Neural cell (in vitro differentiated cells): Measurements from ENCODE around the gene MOB3B. TPM values are rescaled to one million over a fixed set of nuclear protein-coding genes. Genes with fewer than 3 reads are reported as not detected.
"Not testable (repeated sequence)": the region's sequence is repeated elsewhere in the genome, so short reads cannot be mapped to it uniquely, and the experiment has no call there.

ENCODE experiments used
- H2AFZ ChIP-seq: fragments of 200-600, 300-800 bp; sonication (generic), shearing (Covaris generic); 2 replicates; pipeline ENCODE4 v1.6.0; 2014; ENCODE audit warnings: low read depth, mild to moderate bottlenecking, antibody characterized with exemption, low read length, moderate library complexity
- H3F3A ChIP-seq: fragments of 200-600 bp; shearing (Covaris generic); 2 replicates; pipeline ENCODE4 v1.6.1; 2016; ENCODE audit warnings: mild to moderate bottlenecking, moderate library complexity, mixed read lengths, antibody characterized with exemption, low read length; ENCODE audit not compliant: insufficient read depth, poor library complexity, severe bottlenecking
- H3K27ac ChIP-seq: fragments of 200-600, 300-800 bp; sonication (generic), shearing (Covaris generic); 2 replicates; pipeline ENCODE4 v1.5.1; 2014; ENCODE audit warnings: mild to moderate bottlenecking, low read length, moderate library complexity
- H3K27me3 ChIP-seq: fragments of 300-800, 200-600 bp; sonication (generic), shearing (Covaris generic); 2 replicates; pipeline ENCODE4 v1.6.0; 2014; ENCODE audit warnings: mild to moderate bottlenecking, low read depth, low read length, moderate library complexity; ENCODE audit not compliant: insufficient read depth
- H3K36me3 ChIP-seq: fragments of 300-800, 200-600 bp; sonication (generic), shearing (Covaris generic); 2 replicates; pipeline ENCODE4 v1.5.1; 2014; ENCODE audit warnings: mild to moderate bottlenecking, antibody characterized with exemption, low read length, moderate library complexity; ENCODE audit not compliant: insufficient read depth
- H3K4me2 ChIP-seq: fragments of 300-800, 200-600 bp; sonication (generic), shearing (Covaris generic); 2 replicates; pipeline ENCODE4 v1.6.0; 2014; ENCODE audit warnings: mild to moderate bottlenecking, low read length
- H3K4me3 ChIP-seq: fragments of 300-800, 200-600 bp; sonication (generic), shearing (Covaris generic); 2 replicates; pipeline ENCODE4 v1.5.1; 2014; ENCODE audit warnings: mild to moderate bottlenecking, low read length, moderate library complexity
- H3K79me2 ChIP-seq: fragments of 200-600 bp; shearing (Covaris generic); replicated peaks from 2 replicates; pipeline ENCODE4 v1.6.0; 2014; ENCODE audit warnings: mild to moderate bottlenecking, low read length, moderate library complexity; ENCODE audit not compliant: insufficient read depth
- H3K9ac ChIP-seq: fragments of 300-800, 200-600 bp; sonication (generic), shearing (Covaris generic); 2 replicates; pipeline ENCODE4 v1.6.1; 2016; ENCODE audit warnings: mild to moderate bottlenecking, low read length, mixed read lengths
- H3K9me2 ChIP-seq: fragments of 200-600 bp; shearing (Covaris generic); 2 replicates; pipeline ENCODE4 v1.6.1; 2016; ENCODE audit warnings: mild to moderate bottlenecking, low read length, mixed read lengths; ENCODE audit not compliant: insufficient read depth
- H3K9me3 ChIP-seq: fragments of 200-600, 300-800 bp; sonication (generic), shearing (Covaris generic); 2 replicates; pipeline ENCODE4 v1.6.1; 2016; ENCODE audit warnings: mild to moderate bottlenecking, mixed run types, low read length, moderate library complexity, mixed read lengths
- H4K20me1 ChIP-seq: fragments of 200-600 bp; shearing (Covaris generic); 2 replicates; pipeline ENCODE4 v1.6.1; 2016; ENCODE audit warnings: mild to moderate bottlenecking, mixed run types; ENCODE audit not compliant: insufficient read depth
- EP300 ChIP-seq: fragments of 450-650 bp; conservative IDR thresholded peaks from 2 replicates; pipeline ENCODE4 v1.6.1; 2014; ENCODE audit warnings: antibody characterized with exemption, mild to moderate bottlenecking, moderate library complexity; ENCODE audit not compliant: poor library complexity, severe bottlenecking
- EZH2 ChIP-seq: fragments of 200-600, 300-800 bp; shearing (Covaris generic), sonication (generic); IDR thresholded peaks from 2 replicates; pipeline ENCODE4 v1.6.1; 2014; ENCODE audit warnings: antibody characterized with exemption, low read length, borderline replicate concordance, mild to moderate bottlenecking; ENCODE audit not compliant: insufficient read depth, poor library complexity, severe bottlenecking
- MXI1 ChIP-seq: fragments of 450-650 bp; conservative IDR thresholded peaks from 2 replicates; pipeline ENCODE4 v1.6.1; 2014; ENCODE audit warnings: antibody characterized with exemption, mild to moderate bottlenecking; ENCODE audit not compliant: poor library complexity, severe bottlenecking
- POLR2AphosphoS5 ChIP-seq: IDR thresholded peaks from 2 replicates; pipeline ENCODE4 v1.6.1; 2012
- RAD21 ChIP-seq: fragments of 450-650 bp; conservative IDR thresholded peaks from 2 replicates; pipeline ENCODE4 v1.6.1; 2014; ENCODE audit warnings: antibody characterized with exemption, mild to moderate bottlenecking, moderate library complexity
- SMC3 ChIP-seq: fragments of 450-650 bp; conservative IDR thresholded peaks from 2 replicates; pipeline ENCODE4 v1.6.1; 2014; ENCODE audit warnings: antibody characterized with exemption, mild to moderate bottlenecking, moderate library complexity; ENCODE audit not compliant: poor library complexity
- TAF1 ChIP-seq: IDR thresholded peaks from 2 replicates; pipeline ENCODE4 v1.6.1; 2012; ENCODE audit warnings: low read depth
- polyA plus RNA-seq: library from polyadenylated mRNA; depleted of rRNA; stranded (reverse); fragments of >200 nt; gene quantifications from 2 replicates; pipeline ENCODE4 v1.2.3, GENCODE V29; 2014
- TF ChIP-seq, protein P1 (sequence below): fragments of 450-650 bp; IDR thresholded peaks from 2 replicates; pipeline ENCODE4 v1.5.1; 2014; ENCODE audit warnings: antibody characterized with exemption, mild to moderate bottlenecking, moderate library complexity; ENCODE audit not compliant: poor library complexity, severe bottlenecking
- TF ChIP-seq, protein P2 (sequence below): IDR thresholded peaks from 2 replicates; pipeline ENCODE4 v1.6.1; 2012; ENCODE audit warnings: borderline replicate concordance

Gene MOB3B
- polyA plus RNA-seq, 1 donor from 2014 or later: 1.8 TPM

DNA sequence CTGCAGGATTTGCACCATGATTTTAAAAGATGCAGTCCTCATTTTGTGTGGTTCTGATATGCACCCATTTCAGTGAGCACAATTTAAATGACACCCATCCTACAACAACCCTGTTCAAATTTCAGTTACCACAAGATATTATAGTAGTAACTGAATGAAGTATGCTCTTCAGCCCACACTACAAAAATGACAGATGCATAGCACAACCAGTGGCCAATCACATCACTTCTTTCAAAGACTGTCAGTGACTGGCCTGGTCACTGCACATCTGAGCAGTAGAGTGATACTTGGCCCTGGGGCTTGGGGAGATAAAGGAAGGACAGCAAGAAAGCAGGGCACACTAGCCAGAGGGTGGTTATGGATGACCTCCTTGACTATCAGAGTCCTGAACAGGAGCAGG is 25.4 kb downstream of the MOB3B start:
- Histone ChIP-seq H3K79me2 (no peaks in the 10 kb centered on the region), H3K9ac (no peak overlapping the region), H3K9me2 (no peaks in the 10 kb centered on the region), H3F3A (no peaks in the 10 kb centered on the region), H3K27me3 (no peaks in the 10 kb centered on the region), H3K27ac (no peak overlapping the region), H4K20me1 (no peaks in the 10 kb centered on the region), H3K4me3 (no peak overlapping the region), H3K9me3 (peaks cover 3% of the 10 kb centered on the region), H3K4me2 (no peak overlapping the region), H3K36me3 (no peaks in the 10 kb centered on the region), H2AFZ (no peak overlapping the region)
- no peak for TF ChIP-seq EZH2
- TF ChIP-seq EP300: no peak
- TF ChIP-seq, protein P1, sequence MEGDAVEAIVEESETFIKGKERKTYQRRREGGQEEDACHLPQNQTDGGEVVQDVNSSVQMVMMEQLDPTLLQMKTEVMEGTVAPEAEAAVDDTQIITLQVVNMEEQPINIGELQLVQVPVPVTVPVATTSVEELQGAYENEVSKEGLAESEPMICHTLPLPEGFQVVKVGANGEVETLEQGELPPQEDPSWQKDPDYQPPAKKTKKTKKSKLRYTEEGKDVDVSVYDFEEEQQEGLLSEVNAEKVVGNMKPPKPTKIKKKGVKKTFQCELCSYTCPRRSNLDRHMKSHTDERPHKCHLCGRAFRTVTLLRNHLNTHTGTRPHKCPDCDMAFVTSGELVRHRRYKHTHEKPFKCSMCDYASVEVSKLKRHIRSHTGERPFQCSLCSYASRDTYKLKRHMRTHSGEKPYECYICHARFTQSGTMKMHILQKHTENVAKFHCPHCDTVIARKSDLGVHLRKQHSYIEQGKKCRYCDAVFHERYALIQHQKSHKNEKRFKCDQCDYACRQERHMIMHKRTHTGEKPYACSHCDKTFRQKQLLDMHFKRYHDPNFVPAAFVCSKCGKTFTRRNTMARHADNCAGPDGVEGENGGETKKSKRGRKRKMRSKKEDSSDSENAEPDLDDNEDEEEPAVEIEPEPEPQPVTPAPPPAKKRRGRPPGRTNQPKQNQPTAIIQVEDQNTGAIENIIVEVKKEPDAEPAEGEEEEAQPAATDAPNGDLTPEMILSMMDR: no peak
- TF ChIP-seq POLR2AphosphoS5: no peak
- TF ChIP-seq, protein P2, sequence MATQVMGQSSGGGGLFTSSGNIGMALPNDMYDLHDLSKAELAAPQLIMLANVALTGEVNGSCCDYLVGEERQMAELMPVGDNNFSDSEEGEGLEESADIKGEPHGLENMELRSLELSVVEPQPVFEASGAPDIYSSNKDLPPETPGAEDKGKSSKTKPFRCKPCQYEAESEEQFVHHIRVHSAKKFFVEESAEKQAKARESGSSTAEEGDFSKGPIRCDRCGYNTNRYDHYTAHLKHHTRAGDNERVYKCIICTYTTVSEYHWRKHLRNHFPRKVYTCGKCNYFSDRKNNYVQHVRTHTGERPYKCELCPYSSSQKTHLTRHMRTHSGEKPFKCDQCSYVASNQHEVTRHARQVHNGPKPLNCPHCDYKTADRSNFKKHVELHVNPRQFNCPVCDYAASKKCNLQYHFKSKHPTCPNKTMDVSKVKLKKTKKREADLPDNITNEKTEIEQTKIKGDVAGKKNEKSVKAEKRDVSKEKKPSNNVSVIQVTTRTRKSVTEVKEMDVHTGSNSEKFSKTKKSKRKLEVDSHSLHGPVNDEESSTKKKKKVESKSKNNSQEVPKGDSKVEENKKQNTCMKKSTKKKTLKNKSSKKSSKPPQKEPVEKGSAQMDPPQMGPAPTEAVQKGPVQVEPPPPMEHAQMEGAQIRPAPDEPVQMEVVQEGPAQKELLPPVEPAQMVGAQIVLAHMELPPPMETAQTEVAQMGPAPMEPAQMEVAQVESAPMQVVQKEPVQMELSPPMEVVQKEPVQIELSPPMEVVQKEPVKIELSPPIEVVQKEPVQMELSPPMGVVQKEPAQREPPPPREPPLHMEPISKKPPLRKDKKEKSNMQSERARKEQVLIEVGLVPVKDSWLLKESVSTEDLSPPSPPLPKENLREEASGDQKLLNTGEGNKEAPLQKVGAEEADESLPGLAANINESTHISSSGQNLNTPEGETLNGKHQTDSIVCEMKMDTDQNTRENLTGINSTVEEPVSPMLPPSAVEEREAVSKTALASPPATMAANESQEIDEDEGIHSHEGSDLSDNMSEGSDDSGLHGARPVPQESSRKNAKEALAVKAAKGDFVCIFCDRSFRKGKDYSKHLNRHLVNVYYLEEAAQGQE: no peak
- TF ChIP-seq TAF1: no peak
- TF ChIP-seq MXI1: no peak
- no peak for TF ChIP-seq RAD21
- TF ChIP-seq SMC3: no peak

DNA sequence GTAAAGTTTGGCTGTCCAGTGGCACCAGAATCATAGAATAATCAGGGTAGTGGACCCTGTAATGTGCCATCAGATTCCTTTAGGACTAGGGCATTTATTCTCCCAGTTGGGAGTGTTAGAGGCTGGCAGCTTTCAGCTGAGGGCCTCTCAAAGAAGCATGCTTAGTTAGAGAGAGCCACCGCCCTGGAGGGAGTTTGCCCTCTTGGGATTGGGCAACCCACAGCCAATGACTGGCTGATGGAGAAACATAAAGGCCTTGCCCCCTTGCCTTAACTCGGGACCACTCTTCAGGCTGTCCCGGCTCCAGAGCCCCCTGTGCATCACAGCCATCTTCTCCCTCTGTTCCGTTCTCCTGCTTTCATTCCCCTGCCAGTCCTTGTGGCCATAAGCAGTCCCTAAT is 26.0 kb downstream of the MOB3B start:
- Histone ChIP-seq H2AFZ (no peak overlapping the region), H3K27ac (no peak overlapping the region), H3K4me2 (no peak overlapping the region), H3K36me3 (no peaks in the 10 kb centered on the region), H3K9ac (no peak overlapping the region), H3K79me2 (no peaks in the 10 kb centered on the region), H3K27me3 (no peaks in the 10 kb centered on the region), H3K9me3 (peaks cover 3% of the 10 kb centered on the region), H3K9me2 (no peaks in the 10 kb centered on the region), H3K4me3 (no peak overlapping the region), H3F3A (no peaks in the 10 kb centered on the region), H4K20me1 (no peaks in the 10 kb centered on the region)
- no peak for TF ChIP-seq TAF1
- TF ChIP-seq EZH2: no peak
- no peak for TF ChIP-seq POLR2AphosphoS5

DNA sequence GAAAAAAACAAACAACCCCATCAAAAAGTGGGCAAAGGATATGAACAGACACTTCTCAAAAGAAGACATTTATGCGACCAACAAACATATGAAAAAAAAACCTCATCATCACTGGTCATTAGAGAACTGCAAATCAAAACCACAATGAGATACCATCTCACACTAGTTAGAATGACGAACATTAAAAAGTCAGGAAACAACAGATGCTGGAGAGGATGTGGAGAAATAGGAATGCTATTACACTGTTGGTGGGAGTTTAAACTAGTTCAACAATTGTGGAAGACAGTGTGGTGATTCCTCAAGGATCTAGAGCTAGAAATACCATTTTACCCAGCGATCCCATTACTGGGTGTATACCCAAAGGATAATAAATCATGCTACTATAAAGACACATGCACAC is 28.7 kb downstream of the MOB3B start:
- H3K4me2 ChIP-seq, H3K4me3 ChIP-seq, H3K9ac ChIP-seq, H3K36me3 ChIP-seq, H3K27ac ChIP-seq, H2AFZ ChIP-seq, H3F3A ChIP-seq, H3K27me3 ChIP-seq, H3K9me2 ChIP-seq, H4K20me1 ChIP-seq, H3K9me3 ChIP-seq: not testable (repeated sequence)
- peaks cover 11% of the 10 kb centered on the region for H3K79me2 ChIP-seq
